KMS-11 (cell line): ENCODE measurements around the gene PEAK3.

Experiments
- H2AFZ ChIP-seq: fragments of 200-600 bp; sonication (generic); 2 replicates; pipeline ENCODE4 v1.6.1; 2016; ENCODE audit warnings: antibody characterized with exemption, mixed run types, low read depth
- H3K27ac ChIP-seq: fragments of 200-600 bp; sonication (generic); 2 replicates; pipeline ENCODE4 v1.6.1; 2016; ENCODE audit warnings: mild to moderate bottlenecking, mixed run types
- H3K27me3 ChIP-seq: fragments of 200-600 bp; sonication (generic); 2 replicates; pipeline ENCODE4 v1.6.1; 2017; ENCODE audit warnings: mild to moderate bottlenecking, low read depth, mixed run types, moderate library complexity; ENCODE audit not compliant: insufficient read depth
- H3K36me3 ChIP-seq: fragments of 200-600 bp; sonication (generic); 2 replicates; pipeline ENCODE4 v1.6.1; 2017; ENCODE audit warnings: mild to moderate bottlenecking, mixed run types; ENCODE audit not compliant: insufficient read depth
- H3K4me1 ChIP-seq: fragments of 200-600 bp; sonication (generic); 2 replicates; pipeline ENCODE4 v1.6.1; 2016; ENCODE audit warnings: mild to moderate bottlenecking, low read depth, mixed run types; ENCODE audit not compliant: poor library complexity, severe bottlenecking
- H3K4me2 ChIP-seq: fragments of 200-600 bp; sonication (generic); 2 replicates; pipeline ENCODE4 v1.7.0; 2016; ENCODE audit warnings: mild to moderate bottlenecking, mixed run types
- H3K4me3 ChIP-seq: fragments of 200-600 bp; sonication (generic); IDR thresholded peaks from 2 replicates; pipeline ENCODE4 v1.6.1; 2017; ENCODE audit warnings: low read depth, low read length, mixed read lengths; ENCODE audit not compliant: insufficient read depth
- H3K79me2 ChIP-seq: fragments of 200-600 bp; sonication (generic); 2 replicates; pipeline ENCODE4 v1.6.1; 2016; ENCODE audit warnings: low read depth, mixed run types; ENCODE audit not compliant: insufficient read depth
- H3K9ac ChIP-seq: fragments of 200-600 bp; sonication (generic); 2 replicates; pipeline ENCODE4 v1.6.1; 2016; ENCODE audit warnings: mild to moderate bottlenecking, mixed run types
- H4K20me1 ChIP-seq: fragments of 200-600 bp; sonication (generic); 2 replicates; pipeline ENCODE4 v1.6.1; 2016; ENCODE audit warnings: mild to moderate bottlenecking, mixed run types; ENCODE audit not compliant: insufficient read depth
- CTCF ChIP-seq: fragments of 200-600 bp; sonication (generic); conservative IDR thresholded peaks from 2 replicates; pipeline ENCODE4 v1.6.1; 2017; ENCODE audit warnings: low read depth, mild to moderate bottlenecking, antibody characterized with exemption, low read length, moderate library complexity, mixed read lengths

Gene PEAK3

GRCh38 chr19:2243274-2244124, 38.5 kb downstream of the PEAK3 start:
- no peak overlapping the region for H3K4me2 ChIP-seq
- H3K27ac ChIP-seq: no peak overlapping the region
- no peaks in the 10 kb centered on the region; the same call in 1 of the 2 replicates for H3K36me3 ChIP-seq
- H3K79me2 ChIP-seq: peaks cover 47% of the 10 kb centered on the region
- no peak overlapping the region for H2AFZ ChIP-seq
- H3K27me3 ChIP-seq: no peaks in the 10 kb centered on the region
- no peak overlapping the region for H3K9ac ChIP-seq
- peaks cover 23% of the 10 kb centered on the region for H3K4me1 ChIP-seq
- peaks cover 32% of the 10 kb centered on the region for H4K20me1 ChIP-seq
- no peak for TF ChIP-seq CTCF
- no peak overlapping the region for H3K4me3 ChIP-seq

GRCh38 chr19:2242816-2243215, 39.2 kb downstream of the PEAK3 start:
- Histone ChIP-seq H3K9ac (no peak overlapping the region), H3K4me2 (no peak overlapping the region), H3K79me2 (peaks cover 54% of the 10 kb centered on the region), H3K27ac (no peak overlapping the region), H4K20me1 (peaks cover 32% of the 10 kb centered on the region), H3K4me1 (peaks cover 29% of the 10 kb centered on the region), H2AFZ (no peak overlapping the region), H3K27me3 (no peaks in the 10 kb centered on the region), H3K36me3 (no peaks in the 10 kb centered on the region; the same call in 1 of the 2 replicates), H3K4me3 (no peak overlapping the region)
- TF ChIP-seq CTCF: no peak

GRCh38 chr19:2242092-2242537, 39.9 kb downstream of the PEAK3 start:
- H2AFZ ChIP-seq: no peak overlapping the region
- no peaks in the 10 kb centered on the region for H3K27me3 ChIP-seq
- H3K79me2 ChIP-seq: peaks cover 61% of the 10 kb centered on the region
- H3K36me3 ChIP-seq: no peaks in the 10 kb centered on the region; the same call in 1 of the 2 replicates
- H3K4me2 ChIP-seq: no peak overlapping the region
- H3K9ac ChIP-seq: no peak overlapping the region
- H4K20me1 ChIP-seq: peaks cover 32% of the 10 kb centered on the region
- TF ChIP-seq CTCF: no peak
- H3K27ac ChIP-seq: no peak overlapping the region
- H3K4me1 ChIP-seq: peaks cover 36% of the 10 kb centered on the region
- H3K4me3 ChIP-seq: no peak overlapping the region

GRCh38 chr19:2240881-2241760, 40.9 kb downstream of the PEAK3 start:
- Histone ChIP-seq H3K4me2 (no peak overlapping the region), H3K27me3 (no peaks in the 10 kb centered on the region), H4K20me1 (peaks cover 32% of the 10 kb centered on the region), H3K4me3 (no peak overlapping the region), H3K4me1 (peaks cover 36% of the 10 kb centered on the region), H2AFZ (no peak overlapping the region), H3K9ac (no peak overlapping the region), H3K27ac (no peak overlapping the region), H3K79me2 (peaks cover 66% of the 10 kb centered on the region), H3K36me3 (no peaks in the 10 kb centered on the region; the same call in 1 of the 2 replicates)
- TF ChIP-seq CTCF: no peak
